ENCODE data around the gene ZNF559. TPM values are rescaled to one million over a fixed set of nuclear protein-coding genes. Genes with fewer than 3 reads are reported as not detected.
A peak's percentile ranks its signal among the peaks of the same experiment; 100 is the strongest.

The ZNF559 gene
- total and polyA plus RNA-seq, 2 donors from 2014 or later = 19.5 to 28.5 TPM

DNA sequence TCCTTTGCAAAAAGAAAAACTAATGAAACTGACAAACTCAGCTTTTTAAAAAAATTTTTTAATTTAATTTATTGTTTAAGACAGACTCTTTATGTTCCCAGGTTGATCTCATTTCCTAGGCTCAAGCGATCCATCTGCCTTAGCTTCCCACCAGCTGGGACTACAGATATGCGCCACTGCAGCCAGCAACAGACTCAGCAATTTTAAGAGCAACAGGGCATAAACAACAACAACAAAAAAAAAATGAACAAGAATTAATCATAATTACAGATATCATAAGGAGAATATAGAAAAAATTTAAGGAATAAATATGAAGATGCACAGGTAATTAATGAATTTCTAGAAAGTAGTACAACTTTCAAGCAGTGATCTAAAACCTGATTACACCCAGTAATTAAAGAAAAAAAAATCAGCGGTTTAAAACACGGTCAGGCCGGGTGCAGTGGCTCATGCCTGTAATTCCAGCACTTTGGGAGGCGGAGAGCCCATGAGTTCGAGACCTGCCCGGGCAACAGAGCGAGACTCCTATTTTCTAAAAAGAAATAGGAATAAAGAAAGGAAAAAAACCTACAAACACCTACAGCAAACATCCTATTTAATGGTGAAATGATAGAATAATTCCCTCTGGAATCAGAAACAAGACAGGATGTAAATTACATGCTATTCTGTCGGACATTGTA is 15.7 kb upstream of the ZNF559 start:
- intact Hi-C loops (cut with DNase I) = no loop called here
- H3K27me3 ChIP-seq (ENCODE audit: control insufficient read depth, insufficient read depth, low read length) = no peaks in the 10 kb centered on the region
- no peak overlapping the region for H3K27ac ChIP-seq (ENCODE audit: low read depth in 2 of 2, low read length in 2 of 2)
- peak overlapping the region; percentile 87 to 96 (median 93) for H3K4me3 ChIP-seq (ENCODE audit: low read length in 3 of 3)
- peaks cover 0 to 8% (median 1%) of the 10 kb centered on the region in 3 donors for H3K36me3 ChIP-seq (ENCODE audit: control insufficient read depth in 2 of 3, insufficient read depth in 3 of 3, low read length in 3 of 3)
- DNase-seq = peak in 1 of 5 donors; percentile 19
- TF ChIP-seq, protein P1, sequence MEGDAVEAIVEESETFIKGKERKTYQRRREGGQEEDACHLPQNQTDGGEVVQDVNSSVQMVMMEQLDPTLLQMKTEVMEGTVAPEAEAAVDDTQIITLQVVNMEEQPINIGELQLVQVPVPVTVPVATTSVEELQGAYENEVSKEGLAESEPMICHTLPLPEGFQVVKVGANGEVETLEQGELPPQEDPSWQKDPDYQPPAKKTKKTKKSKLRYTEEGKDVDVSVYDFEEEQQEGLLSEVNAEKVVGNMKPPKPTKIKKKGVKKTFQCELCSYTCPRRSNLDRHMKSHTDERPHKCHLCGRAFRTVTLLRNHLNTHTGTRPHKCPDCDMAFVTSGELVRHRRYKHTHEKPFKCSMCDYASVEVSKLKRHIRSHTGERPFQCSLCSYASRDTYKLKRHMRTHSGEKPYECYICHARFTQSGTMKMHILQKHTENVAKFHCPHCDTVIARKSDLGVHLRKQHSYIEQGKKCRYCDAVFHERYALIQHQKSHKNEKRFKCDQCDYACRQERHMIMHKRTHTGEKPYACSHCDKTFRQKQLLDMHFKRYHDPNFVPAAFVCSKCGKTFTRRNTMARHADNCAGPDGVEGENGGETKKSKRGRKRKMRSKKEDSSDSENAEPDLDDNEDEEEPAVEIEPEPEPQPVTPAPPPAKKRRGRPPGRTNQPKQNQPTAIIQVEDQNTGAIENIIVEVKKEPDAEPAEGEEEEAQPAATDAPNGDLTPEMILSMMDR (IDR thresholded peaks at IDR 0.05; ENCODE audit: borderline replicate concordance, extremely low read depth, insufficient read depth) = no peak
- peaks cover 0 to 4% (median 2%) of the 10 kb centered on the region in 3 donors for H3K4me1 ChIP-seq (ENCODE audit: control insufficient read depth in 2 of 3, insufficient read depth in 2 of 3, low read depth in 1 of 3, low read length in 3 of 3)
- H3K9ac ChIP-seq (ENCODE audit: low read length in 3 of 3) = no peak overlapping the region
- FAIRE-seq = no peak
- peaks cover 0 to 9% (median 0%) of the 10 kb centered on the region in 3 donors for H3K9me3 ChIP-seq (ENCODE audit: control insufficient read depth in 2 of 3, insufficient read depth in 1 of 3, low read length in 3 of 3)

- Histone ChIP-seq H3K27me3 (ENCODE audit: control insufficient read depth, insufficient read depth, low read length) (no peaks in the 10 kb centered on the region), H3K9ac (ENCODE audit: low read length in 3 of 3) (peak within 1 kb of the TSS; percentile 77 to 97 (median 86)), H3K27ac (ENCODE audit: low read depth in 2 of 2, low read length in 2 of 2) (peak within 1 kb of the TSS; percentile 92 to 96), H3K4me3 (ENCODE audit: low read length in 3 of 3) (peak within 1 kb of the TSS; percentile 87 to 96 (median 93)), H3K9me3 (ENCODE audit: control insufficient read depth in 2 of 3, insufficient read depth in 1 of 3, low read length in 3 of 3) (peaks cover 0 to 5% (median 0%) of the 10 kb centered on the region in 3 donors), H3K36me3 (ENCODE audit: control insufficient read depth in 2 of 3, insufficient read depth in 3 of 3, low read length in 3 of 3) (no peaks in the 10 kb centered on the region), H3K4me1 (ENCODE audit: control insufficient read depth in 2 of 3, insufficient read depth in 2 of 3, low read depth in 1 of 3, low read length in 3 of 3) (peaks cover 0 to 4% (median 2%) of the 10 kb centered on the region in 3 donors)
- TF ChIP-seq, protein P1 (IDR thresholded peaks at IDR 0.05; ENCODE audit: borderline replicate concordance, extremely low read depth, insufficient read depth) = no peak
- no peak for FAIRE-seq
- peak; percentile 98 to 100 (median 99) for DNase-seq
- intact Hi-C loops (cut with DNase I) = no loop called here
These were observed 14.6 kb upstream of the ZNF559 start, which contains the start of gene ZNF699 for GRCh38 chr19:9309139-9309973. Gene ZNF699, minus strand, starts transcription at chr19:9309838. Its CDS starts 4,719 bp downstream, at chr19:9305119.

DNA sequence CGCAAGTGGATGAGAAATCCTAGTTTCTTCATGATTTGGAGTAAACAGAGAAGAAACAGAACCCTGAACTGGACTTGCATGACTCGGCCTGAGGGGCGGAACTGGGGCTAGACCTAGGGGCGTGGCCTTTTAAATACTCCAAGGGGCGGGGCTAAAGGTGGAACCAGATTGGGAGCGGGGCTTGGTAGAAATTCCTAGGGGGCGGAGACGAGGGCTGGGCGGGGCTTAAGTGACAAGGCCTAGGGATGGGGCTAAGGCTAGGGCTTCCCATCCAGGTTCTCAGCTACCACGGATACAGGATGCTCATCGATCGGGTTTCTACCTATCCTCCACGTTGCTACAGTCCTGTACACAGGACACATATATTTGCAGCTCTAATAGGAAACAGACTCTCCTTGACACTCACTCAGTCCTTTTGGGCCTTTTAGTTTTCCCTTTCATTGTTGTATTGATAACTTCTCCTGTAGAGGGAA is 14.0 kb upstream of the ZNF559 start:
- no peaks in the 10 kb centered on the region for H3K36me3 ChIP-seq (ENCODE audit: control insufficient read depth in 2 of 3, insufficient read depth in 3 of 3, low read length in 3 of 3)
- peaks cover 0 to 4% (median 0%) of the 10 kb centered on the region in 3 donors for H3K9me3 ChIP-seq (ENCODE audit: control insufficient read depth in 2 of 3, insufficient read depth in 1 of 3, low read length in 3 of 3)
- intact Hi-C loops (cut with DNase I) = no loop called here
- peaks cover 0 to 4% (median 2%) of the 10 kb centered on the region in 3 donors for H3K4me1 ChIP-seq (ENCODE audit: control insufficient read depth in 2 of 3, insufficient read depth in 2 of 3, low read depth in 1 of 3, low read length in 3 of 3)
- peak overlapping the region; percentile 87 to 93 (median 93) for H3K4me3 ChIP-seq (ENCODE audit: low read length in 3 of 3)
- FAIRE-seq = no peak
- H3K27ac ChIP-seq (ENCODE audit: low read depth in 2 of 2, low read length in 2 of 2) = peak overlapping the region; percentile 92 to 96
- TF ChIP-seq, protein P1 (IDR thresholded peaks at IDR 0.05; ENCODE audit: borderline replicate concordance, extremely low read depth, insufficient read depth) = no peak
- peak in 3 of 5 donors; percentile 96 to 97 (median 97) for DNase-seq
- peak overlapping the region in 2 of 3 donors; percentile 42 to 92 for H3K9ac ChIP-seq (ENCODE audit: low read length in 3 of 3)
- H3K27me3 ChIP-seq (ENCODE audit: control insufficient read depth, insufficient read depth, low read length) = no peaks in the 10 kb centered on the region

All from kidney (tissue), 14 donors.